Adrenal gland (tissue), 5 donors: Measurements from ENCODE around the gene RUNX1.

Source experiments
- POLR2A ChIP-seq, 2 donors: fragments of 450-650 bp; IDR thresholded peaks; one replicate each; pipeline ENCODE4 v1.6.1; 2017; ENCODE audit warnings: antibody characterized with exemption in 2 of 2, mild to moderate bottlenecking in 2 of 2, moderate library complexity in 1 of 2
- TF ChIP-seq, protein P1 (sequence below), 6 experiments: fragments of 450-650 bp in 4 of 6; fragments of 200-600 bp in 2 of 6; sonication (generic) in 1 of 6; IDR thresholded peaks; 1 replicate in 5 of 6; 2 replicates in 1 of 6; pipeline versions ENCODE4 v1.5.1 to v1.8.0; 2016 to 2021; ENCODE audit warnings: antibody characterized with exemption in 6 of 6, mild to moderate bottlenecking in 2 of 6, moderate library complexity in 1 of 6
- donor health status: DM: no; HTN: no; CAD: no.

DNA sequence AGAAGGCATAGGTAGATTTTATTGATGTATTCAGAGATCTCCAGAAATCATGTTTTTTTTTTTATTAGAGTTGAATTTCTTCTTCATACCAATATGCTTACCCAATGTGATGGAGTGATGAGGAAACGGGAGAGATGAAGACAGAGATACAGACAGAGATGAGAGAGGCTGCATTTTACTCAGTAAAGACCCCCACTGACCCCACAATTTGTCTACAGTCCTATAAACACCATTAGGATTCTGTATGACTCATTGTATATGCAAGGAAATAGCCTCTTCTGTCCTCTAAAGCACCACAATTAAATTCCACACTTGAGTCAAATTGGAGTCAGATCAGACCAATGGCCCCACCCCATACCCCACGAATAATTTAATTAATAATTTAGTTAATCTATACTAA lies 44.0 kb downstream of the RUNX1 start:
- TF ChIP-seq, protein P1, sequence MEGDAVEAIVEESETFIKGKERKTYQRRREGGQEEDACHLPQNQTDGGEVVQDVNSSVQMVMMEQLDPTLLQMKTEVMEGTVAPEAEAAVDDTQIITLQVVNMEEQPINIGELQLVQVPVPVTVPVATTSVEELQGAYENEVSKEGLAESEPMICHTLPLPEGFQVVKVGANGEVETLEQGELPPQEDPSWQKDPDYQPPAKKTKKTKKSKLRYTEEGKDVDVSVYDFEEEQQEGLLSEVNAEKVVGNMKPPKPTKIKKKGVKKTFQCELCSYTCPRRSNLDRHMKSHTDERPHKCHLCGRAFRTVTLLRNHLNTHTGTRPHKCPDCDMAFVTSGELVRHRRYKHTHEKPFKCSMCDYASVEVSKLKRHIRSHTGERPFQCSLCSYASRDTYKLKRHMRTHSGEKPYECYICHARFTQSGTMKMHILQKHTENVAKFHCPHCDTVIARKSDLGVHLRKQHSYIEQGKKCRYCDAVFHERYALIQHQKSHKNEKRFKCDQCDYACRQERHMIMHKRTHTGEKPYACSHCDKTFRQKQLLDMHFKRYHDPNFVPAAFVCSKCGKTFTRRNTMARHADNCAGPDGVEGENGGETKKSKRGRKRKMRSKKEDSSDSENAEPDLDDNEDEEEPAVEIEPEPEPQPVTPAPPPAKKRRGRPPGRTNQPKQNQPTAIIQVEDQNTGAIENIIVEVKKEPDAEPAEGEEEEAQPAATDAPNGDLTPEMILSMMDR (IDR thresholded peaks at IDR 0.05): no peak
- TF ChIP-seq POLR2A (IDR thresholded peaks at IDR 0.05): no peak
